Stimulated activated CD8-positive, alpha-beta memory T cell treated with anti-CD3 and anti-CD28 coated beads, Interleukin-2, amount 100 ng/mL, for 1 hour (primary cell): ENCODE measurements around the gene IVD.

ENCODE experiments used
- DNase-seq, 2 donors: peaks; one replicate each; pipeline ENCODE4 v3.0.0-alpha.2; 2020; ENCODE audit warnings: low read depth in 2 of 2

IVD gene

GRCh38 chr15:40405501-40406381 is at the start of gene IVD:
IVD (plus strand) TSS chr15:40405795; CDS start chr15:40405828, 33 bp downstream.
- DNase-seq, result peak; percentile 79 to 80

DNA sequence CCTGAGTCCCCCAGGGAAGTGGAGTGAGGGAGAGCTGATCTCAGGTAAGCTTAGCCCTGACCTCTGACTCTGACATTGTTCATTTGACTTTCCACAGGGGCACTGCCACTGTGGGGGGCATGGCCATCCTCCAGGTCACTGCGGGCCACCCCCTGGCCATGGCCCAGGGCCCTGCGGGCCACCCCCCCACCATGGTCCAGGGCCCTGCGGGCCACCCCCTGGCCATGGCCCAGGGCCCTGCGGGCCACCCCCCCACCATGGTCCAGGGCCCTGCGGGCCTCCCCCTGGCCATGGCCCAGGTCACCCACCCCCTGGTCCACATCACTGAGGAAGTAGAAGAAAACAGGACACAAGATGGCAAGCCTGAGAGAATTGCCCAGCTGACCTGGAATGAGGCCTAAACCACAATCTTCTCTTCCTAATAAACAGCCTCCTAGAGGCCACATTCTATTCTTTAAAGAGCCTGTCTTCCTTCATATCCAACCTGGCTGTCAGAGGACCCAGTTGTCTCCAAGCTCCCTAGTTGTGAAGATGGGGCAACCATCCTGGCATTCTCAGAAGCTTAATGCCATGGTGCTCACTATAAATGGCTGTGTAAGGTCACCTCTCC is 49.5 kb upstream of the IVD start:
- no peak for DNase-seq

- DNase-seq, result no peak
Observed at GRCh38 chr15:40357246-40357645, 48.3 kb upstream of the IVD start.

GRCh38 chr15:40357723-40358470 is 47.7 kb upstream of the IVD start, which contains the start of gene DISP2:
DISP2 (plus strand) TSS chr15:40358219; CDS start chr15:40358322, 103 bp downstream.
- DNase-seq, result peak; percentile 70 to 81

GRCh38 chr15:40358471-40359353 is 46.9 kb upstream of the IVD start:
- peak in 1 of 2 donors; percentile 16 for DNase-seq

- DNase-seq, result no peak
Observed at GRCh38 chr15:40360015-40360414, 45.6 kb upstream of the IVD start.

DNA sequence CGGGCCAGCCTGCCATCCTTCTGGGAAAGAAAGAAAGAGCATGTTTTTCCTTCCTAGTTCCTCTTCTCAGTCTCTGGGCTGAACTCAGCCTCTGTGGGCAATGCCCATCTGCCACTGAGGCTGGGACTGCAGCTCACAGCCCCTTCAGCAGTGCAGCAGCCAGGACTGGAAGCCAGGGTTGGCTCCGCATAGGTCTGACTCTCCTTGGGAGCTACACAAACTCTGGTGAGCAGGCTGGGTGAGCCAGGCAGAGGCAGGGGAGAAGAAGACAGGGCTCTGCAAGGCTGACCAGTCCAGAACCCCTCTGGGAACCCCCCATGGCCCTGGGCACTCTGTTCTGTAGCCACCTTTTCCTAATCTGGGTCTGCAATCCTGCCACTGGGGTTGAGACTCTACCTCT is 44.0 kb upstream of the IVD start:
- DNase-seq, result no peak

- no peak for DNase-seq
Observed at GRCh38 chr15:40363611-40364010, 42.0 kb upstream of the IVD start.

- no peak for DNase-seq
Observed at GRCh38 chr15:40364251-40364650, 41.3 kb upstream of the IVD start.

DNA sequence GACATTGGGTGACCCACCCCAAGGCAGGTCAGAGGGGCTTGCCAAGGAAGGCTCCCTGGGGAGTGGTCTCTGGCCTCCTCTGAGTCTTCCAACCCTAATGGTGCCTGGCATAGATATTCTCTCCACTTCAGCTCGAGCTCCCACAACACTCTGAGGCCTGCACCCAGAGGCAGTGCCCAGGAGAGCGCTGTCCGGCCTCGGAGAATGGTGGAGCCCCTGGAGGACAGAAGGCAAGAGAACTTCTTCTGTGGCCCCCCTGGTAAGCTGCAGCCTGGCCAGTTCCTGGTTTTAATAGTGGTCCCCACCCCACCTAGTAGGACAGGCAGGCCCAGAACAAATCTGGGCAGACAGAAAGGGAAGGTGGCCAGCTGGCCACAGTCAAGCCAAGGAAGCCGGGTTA is 40.6 kb upstream of the IVD start:
- DNase-seq, result no peak

DNA sequence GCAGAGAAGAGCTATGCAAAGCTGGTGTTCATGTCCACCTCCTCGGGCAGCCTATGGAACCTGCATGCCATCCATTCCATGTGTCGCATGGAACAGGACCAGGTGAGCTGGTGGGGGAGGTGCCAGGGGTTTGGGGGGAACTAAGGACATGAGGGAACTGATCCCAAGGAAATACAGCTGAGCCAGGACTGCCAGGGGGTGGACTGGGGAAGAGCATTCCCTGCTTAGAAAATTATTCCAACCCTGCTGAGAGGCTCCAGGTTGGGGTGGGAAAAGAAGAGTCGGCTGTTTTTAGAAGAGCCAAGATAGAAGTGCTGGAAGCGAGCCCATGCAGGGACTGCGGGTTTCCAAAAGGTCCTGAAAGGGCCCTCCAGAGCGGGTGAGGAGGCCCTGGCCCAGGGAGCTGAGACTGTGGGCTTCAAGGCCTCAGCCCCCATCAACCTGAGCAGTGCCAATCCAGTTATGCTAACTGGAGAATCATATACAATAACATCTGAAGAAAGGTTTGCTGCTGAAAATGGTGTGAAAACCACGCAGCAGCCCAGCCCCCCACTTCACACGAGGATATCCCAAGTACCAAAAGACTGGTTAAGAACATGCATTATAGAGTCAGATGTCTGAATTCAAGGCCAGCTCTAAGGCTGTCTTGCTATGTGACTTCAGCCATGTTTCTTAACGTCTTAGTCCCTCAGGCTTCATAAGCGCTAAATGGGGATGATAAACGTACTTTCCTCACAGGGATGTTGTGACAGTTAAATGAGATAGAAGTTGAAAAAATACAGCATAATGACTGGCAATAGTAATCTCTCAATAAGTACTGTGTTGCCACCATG is 39.8 kb upstream of the IVD start:
- no peak for DNase-seq

- DNase-seq, result no peak
Observed at GRCh38 chr15:40366457-40367370, 38.9 kb upstream of the IVD start.

DNA sequence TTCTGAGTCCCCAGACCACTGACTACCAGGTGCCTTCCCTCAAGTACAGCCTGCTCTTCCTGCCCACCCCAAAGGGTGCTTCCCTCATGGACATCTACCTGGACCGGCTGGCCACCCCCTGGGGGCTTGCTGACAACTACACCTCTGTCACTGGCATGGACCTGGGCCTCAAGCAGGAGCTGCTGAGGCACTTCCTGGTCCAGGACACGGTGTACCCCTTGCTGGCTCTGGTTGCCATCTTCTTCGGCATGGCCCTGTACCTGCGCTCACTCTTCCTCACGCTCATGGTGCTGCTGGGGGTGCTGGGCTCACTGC is 38.3 kb upstream of the IVD start:
- no peak for DNase-seq

DNA sequence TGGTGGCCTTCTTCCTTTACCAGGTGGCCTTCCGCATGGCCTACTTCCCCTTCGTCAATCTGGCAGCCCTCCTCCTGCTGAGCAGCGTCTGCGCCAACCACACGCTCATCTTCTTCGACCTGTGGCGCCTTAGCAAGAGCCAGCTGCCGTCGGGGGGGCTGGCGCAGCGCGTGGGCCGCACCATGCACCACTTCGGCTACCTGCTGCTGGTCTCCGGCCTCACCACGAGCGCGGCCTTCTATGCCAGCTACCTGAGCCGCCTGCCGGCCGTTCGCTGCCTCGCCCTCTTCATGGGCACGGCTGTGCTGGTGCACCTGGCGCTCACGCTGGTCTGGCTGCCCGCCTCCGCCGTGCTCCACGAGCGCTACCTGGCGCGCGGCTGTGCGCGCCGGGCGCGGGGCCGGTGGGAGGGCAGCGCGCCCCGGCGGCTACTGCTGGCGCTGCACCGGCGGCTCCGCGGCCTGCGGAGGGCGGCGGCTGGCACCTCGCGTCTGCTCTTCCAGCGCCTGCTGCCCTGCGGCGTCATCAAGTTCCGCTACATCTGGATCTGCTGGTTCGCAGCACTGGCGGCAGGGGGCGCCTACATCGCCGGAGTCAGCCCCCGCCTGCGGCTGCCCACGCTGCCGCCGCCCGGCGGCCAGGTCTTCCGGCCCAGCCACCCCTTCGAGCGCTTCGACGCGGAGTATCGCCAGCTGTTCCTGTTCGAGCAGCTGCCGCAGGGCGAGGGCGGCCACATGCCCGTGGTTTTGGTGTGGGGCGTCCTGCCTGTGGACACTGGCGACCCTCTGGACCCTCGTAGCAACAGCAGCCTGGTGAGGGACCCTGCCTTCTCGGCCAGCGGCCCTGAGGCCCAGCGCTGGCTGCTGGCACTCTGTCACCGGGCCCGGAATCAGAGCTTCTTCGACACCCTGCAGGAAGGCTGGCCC is 37.6 kb upstream of the IVD start:
- DNase-seq, result peak; percentile 70 to 76

GRCh38 chr15:40368719-40369473 is 36.7 kb upstream of the IVD start:
- no peak for DNase-seq

GRCh38 chr15:40369474-40369869 is 36.1 kb upstream of the IVD start:
- no peak for DNase-seq

DNA sequence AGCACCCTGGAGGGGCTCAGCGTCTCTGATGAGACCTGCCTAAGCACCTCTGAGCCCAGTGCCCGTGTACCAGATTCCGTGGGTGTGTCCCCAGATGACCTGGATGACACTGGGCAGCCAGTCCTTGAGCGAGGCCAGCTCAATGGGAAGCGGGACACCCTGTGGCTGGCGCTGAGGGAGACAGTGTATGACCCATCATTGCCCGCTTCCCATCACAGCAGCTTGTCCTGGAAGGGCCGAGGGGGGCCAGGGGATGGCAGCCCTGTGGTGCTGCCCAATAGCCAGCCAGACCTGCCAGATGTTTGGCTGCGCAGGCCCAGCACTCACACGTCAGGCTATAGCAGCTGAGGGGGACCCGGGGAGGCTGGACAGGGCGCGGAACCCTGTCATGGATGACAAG is 35.6 kb upstream of the IVD start:
- DNase-seq, result no peak

- no peak for DNase-seq
Observed at GRCh38 chr15:40372981-40373380, 32.6 kb upstream of the IVD start.
